Measurements from ENCODE around the gene HEG1. TPM values are rescaled to one million over a fixed set of nuclear protein-coding genes. Genes with fewer than 3 reads are reported as not detected.

HEG1 gene
- total RNA-seq, 4 donors from 2014 or later: 13.6 to 22.7 (median 16.8) TPM

DNA sequence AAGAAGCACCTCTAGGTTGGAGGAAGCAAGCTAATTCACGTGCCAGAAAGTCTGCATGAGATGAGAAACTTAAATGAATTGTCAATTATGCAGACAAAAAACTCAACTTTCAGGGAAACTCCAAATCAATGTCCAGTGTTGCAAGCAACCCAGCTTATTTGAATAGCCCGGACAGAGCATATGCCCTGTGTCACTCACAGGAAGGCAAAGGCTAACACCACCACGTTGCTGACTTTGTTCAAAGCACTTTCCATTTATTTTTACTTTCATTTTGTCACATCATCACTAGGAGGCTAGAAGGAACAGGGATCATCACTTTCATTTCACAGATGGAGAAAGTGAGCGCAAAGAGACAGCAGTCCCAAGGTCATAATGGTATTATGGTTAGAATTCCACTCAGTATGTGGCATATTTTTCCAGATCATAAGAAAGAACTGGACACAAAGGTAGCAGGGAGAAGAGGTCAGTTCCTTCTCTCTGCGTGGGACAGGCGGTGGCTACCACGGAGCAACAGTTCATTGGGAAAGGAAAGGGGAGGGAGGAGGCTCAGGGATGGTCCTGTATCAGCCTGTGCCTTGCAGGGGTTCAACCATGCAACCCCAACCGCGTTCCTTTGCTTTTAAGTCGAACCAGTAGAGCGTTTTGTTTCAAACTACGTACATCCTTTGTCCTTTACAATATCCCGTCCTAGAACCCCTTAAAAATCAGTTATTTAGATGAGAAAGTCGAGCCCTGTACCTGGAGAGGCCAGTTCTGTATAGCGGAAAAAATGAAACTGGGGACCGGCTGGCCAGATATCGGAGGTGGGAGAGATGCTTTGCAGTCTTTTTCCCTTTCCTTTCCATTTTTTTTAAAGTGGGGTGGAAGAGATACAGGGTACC lies 1.1 kb downstream of the HEG1 start:
- WGBS, 2 donors: 2 to 5% methylated on average over 17 of the region's 17 CpGs
- H3K4me3 ChIP-seq (ENCODE audit: low read depth, poor library complexity, severe bottlenecking): peak overlapping the region; percentile 45
- intact Hi-C loops (cut with DNase I; ENCODE audit: low total_unique reads): no loop called here
- TF ChIP-seq, protein P1, sequence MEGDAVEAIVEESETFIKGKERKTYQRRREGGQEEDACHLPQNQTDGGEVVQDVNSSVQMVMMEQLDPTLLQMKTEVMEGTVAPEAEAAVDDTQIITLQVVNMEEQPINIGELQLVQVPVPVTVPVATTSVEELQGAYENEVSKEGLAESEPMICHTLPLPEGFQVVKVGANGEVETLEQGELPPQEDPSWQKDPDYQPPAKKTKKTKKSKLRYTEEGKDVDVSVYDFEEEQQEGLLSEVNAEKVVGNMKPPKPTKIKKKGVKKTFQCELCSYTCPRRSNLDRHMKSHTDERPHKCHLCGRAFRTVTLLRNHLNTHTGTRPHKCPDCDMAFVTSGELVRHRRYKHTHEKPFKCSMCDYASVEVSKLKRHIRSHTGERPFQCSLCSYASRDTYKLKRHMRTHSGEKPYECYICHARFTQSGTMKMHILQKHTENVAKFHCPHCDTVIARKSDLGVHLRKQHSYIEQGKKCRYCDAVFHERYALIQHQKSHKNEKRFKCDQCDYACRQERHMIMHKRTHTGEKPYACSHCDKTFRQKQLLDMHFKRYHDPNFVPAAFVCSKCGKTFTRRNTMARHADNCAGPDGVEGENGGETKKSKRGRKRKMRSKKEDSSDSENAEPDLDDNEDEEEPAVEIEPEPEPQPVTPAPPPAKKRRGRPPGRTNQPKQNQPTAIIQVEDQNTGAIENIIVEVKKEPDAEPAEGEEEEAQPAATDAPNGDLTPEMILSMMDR (IDR thresholded peaks at IDR 0.05): no peak
- TF ChIP-seq POLR2A (IDR thresholded peaks at IDR 0.05): no peak
- DNase-seq (ENCODE audit: low spot score in 2 of 2): no peak

DNA sequence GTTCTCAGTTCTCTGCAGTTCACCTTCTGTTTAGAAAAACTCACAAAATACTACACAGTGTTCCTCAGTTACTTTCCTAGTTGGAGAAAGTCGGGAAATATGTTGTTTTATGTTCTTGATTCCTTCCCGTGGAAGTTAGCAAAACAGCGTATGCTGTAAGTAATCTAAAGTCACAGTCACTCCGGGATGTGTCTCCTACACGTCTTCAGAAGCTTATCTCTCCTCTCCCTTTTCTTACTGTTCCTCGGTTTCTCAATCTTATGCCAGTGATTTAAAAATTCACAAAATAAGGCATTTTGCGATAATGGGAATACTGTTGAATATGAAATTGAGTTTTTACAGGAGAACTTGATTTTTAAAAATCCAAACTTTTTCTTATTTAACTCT lies 1.7 kb downstream of the HEG1 start:
- no peak for TF ChIP-seq POLR2A (IDR thresholded peaks at IDR 0.05)
- TF ChIP-seq, protein P1 (IDR thresholded peaks at IDR 0.05): no peak
- no peak for DNase-seq (ENCODE audit: low spot score in 2 of 2)
- H3K4me3 ChIP-seq (ENCODE audit: low read depth, poor library complexity, severe bottlenecking): no peak overlapping the region
- intact Hi-C loops (cut with DNase I; ENCODE audit: low total_unique reads): no loop called here
- WGBS, 2 donors: 68 to 69% methylated on average over 7 of the region's 7 CpGs

DNA sequence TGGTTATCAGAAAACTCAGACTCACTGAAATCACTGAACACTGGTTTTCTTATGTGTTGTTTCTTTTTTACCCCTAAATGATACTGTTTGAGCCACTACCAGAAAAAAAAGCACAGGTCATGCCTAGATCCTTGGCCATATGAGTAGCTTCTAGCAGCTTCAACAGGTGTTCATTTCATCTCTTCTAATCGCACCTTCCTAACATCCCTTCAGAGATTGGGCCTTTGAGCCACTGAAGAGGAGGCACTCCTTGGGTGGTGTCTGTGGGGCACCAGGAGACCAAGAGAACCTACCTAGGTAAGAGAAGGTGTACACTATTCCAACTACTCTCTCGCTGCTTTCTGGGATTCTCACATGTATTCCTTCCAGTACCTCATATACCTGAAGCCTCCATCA lies 2.5 kb downstream of the HEG1 start:
- no peak for DNase-seq (ENCODE audit: low spot score in 2 of 2)
- 91% methylated on average over 2 of the region's 2 CpGs for WGBS, 2 donors
- no peak for TF ChIP-seq POLR2A (IDR thresholded peaks at IDR 0.05)
- TF ChIP-seq, protein P1 (IDR thresholded peaks at IDR 0.05): no peak
- no peak overlapping the region for H3K4me3 ChIP-seq (ENCODE audit: low read depth, poor library complexity, severe bottlenecking)
- intact Hi-C loops (cut with DNase I; ENCODE audit: low total_unique reads): no loop called here

DNA sequence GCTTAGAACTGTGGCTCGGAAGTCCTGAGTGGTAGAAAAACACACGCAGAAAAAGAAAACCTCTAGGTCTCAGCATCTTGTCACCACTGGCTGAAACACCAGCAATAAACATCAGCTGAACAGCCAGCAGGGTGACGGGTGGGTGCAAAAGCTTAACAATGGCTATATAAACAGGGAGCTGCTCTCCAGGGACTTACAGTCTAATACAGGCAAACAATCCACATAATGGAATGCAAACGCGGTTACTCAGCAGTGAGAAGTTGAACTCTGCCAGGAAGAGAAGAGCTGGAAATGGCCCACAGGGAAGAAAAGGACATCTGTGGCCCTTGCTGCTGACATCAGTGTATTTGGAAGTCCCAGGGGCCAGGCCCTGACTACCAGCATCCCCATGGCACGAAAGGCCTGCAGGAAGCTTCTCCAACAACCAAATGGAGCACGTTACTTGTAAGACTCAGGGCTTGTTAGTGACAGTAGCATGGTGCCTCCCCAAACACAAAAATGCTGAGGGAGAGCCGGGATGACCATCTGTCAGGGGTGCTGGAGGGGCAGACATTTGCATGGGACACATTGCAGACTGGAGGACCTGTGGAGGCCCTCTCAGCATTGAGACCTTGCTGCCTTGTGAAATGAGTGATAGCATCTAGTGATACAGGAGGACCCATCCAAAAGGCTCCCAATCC lies 3.0 kb downstream of the HEG1 start:
- 24 to 44% methylated on average over 8 of the region's 8 CpGs for WGBS, 2 donors
- intact Hi-C loops (cut with DNase I; ENCODE audit: low total_unique reads): no loop called here
- TF ChIP-seq, protein P1 (IDR thresholded peaks at IDR 0.05): no peak
- TF ChIP-seq POLR2A (IDR thresholded peaks at IDR 0.05): no peak
- no peak overlapping the region for H3K4me3 ChIP-seq (ENCODE audit: low read depth, poor library complexity, severe bottlenecking)
- no peak for DNase-seq (ENCODE audit: low spot score in 2 of 2)

DNA sequence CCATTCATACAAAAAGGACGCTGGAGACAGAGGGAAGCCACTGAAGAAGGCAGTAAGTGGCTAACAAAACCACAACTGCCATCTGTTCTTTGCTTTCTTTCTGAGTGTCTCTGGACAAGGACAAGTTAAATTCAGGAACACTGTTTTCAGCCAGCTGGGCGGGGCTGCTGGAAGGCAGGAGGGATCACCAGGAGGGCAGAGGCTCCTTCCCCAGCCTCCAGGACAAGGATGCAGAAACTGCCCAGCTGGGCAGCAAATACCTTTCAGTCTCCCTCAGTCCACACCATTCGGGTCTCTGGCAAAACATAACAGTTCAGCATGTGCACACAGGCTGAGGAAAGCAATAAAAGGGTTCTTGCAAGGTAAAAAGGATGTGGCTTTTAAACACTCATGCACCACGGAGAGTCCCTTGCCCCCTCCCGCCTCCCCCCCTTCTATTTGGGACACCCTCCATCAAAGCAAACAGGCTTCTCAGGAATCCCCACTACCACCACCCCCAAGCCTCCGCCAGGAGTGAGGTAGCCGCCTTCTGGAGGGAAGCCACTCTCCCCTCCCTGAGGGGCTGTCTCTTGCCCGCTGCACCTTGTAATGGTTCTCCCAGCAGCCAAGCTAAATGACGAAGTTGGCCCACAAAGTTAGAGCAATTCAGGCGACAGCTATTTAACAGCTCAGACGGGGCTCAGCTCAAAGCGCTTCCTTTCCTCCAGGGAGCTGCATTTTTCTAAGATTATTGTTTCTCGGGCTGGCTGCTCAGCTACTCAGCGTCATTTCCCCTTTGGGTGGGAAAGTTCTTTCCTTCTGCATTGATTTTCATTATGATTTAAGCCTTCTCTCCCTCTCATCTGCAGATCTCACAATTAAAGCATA lies 3.8 kb downstream of the HEG1 start:
- no peak overlapping the region for H3K4me3 ChIP-seq (ENCODE audit: low read depth, poor library complexity, severe bottlenecking)
- intact Hi-C loops (cut with DNase I; ENCODE audit: low total_unique reads): no loop called here
- DNase-seq (ENCODE audit: low spot score in 2 of 2): no peak
- no peak for TF ChIP-seq POLR2A (IDR thresholded peaks at IDR 0.05)
- TF ChIP-seq, protein P1 (IDR thresholded peaks at IDR 0.05): no peak
- 6 to 7% methylated on average over 14 of the region's 14 CpGs for WGBS, 2 donors

Measured in lower leg skin (tissue), 4 donors.